ENCODE results near the gene CSNK2A3.

CSNK2A3 gene

DNA sequence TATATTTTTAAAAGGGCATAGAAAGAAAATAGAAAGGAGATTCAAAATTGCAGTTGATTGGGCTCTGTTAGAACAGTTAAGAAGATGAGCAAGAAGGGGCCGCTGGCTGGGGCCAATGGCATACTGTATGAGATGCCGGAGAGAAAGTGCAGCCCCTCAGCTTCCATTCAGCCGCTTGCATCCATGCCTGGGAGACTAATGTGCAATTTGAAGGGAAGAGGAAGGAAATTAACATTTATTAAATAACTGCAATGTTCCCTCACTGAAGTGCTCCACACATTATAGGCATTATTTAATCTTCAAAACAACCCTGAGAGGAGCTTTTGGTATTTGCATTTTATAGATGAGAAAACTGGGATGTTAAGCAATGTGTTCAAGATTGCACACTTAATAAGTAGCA is 44.7 kb upstream of the CSNK2A3 start:
- WGBS: 100% methylated on average over 2 of the region's 3 CpGs

DNA sequence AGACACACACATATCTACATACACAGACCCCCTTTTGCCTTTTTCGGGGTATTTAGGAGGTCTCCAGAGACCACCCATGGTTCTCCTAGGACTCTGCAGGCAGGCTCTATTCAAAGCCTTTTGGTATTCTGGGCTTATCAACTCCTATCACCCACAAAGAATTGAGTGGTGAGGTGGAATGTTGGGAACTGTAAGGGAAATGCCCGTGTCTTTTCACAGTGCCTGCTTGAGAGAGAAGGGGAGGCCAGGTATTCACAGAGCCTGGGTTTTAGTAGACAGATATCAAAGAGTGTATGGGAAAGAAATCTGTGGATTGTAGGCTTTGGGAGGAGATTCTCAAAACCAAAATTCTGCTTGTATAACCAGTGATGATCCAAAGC is 44.0 kb upstream of the CSNK2A3 start:
- H3K4ac ChIP-seq (ENCODE audit: low read depth in 1 of 2, low read length in 2 of 2): no peak overlapping the region
- peak overlapping the region; percentile 85 for H3K9ac ChIP-seq (ENCODE audit: low read length)
- no peak overlapping the region for H2BK5ac ChIP-seq (ENCODE audit: low read depth, low read length, poor library complexity, severe bottlenecking)
- H4K8ac ChIP-seq (ENCODE audit: low read length): no peak overlapping the region
- H2AK5ac ChIP-seq (ENCODE audit: low read length, severe bottlenecking): no peak overlapping the region
- DNase-seq: no peak
- no peak overlapping the region for H2BK12ac ChIP-seq (ENCODE audit: low read length in 2 of 2)
- no peak overlapping the region for H2BK15ac ChIP-seq (ENCODE audit: low read depth, poor library complexity, severe bottlenecking)
- H3K27ac ChIP-seq (ENCODE audit: low read length, poor library complexity, severe bottlenecking): no peak overlapping the region
- peaks cover 10% of the 10 kb centered on the region for H3K4me1 ChIP-seq (ENCODE audit: control insufficient read depth, insufficient read depth, low read depth, low read length)
- no peak overlapping the region for H3K18ac ChIP-seq (ENCODE audit: low read depth in 1 of 2, low read length in 2 of 2)
- no peak overlapping the region for H2BK120ac ChIP-seq (ENCODE audit: low read depth, low read length)
- WGBS: 65% methylated on average over 1 of the region's 2 CpGs
- no peak overlapping the region for H3K4me2 ChIP-seq (ENCODE audit: low read length, poor library complexity, severe bottlenecking)
- H2AFZ ChIP-seq (ENCODE audit: low read depth, low read length): no peak overlapping the region
- H4K91ac ChIP-seq (ENCODE audit: low read length): no peak overlapping the region
- H3K4me3 ChIP-seq (ENCODE audit: insufficient read depth in 1 of 2, low read depth in 1 of 2, low read length in 2 of 2): peak overlapping the region in 1 of 2 experiments; percentile 63
- no peak overlapping the region for H3K23ac ChIP-seq (ENCODE audit: low read length in 2 of 2)
- peaks cover 0 to 34% of the 10 kb centered on the region in 2 experiments for H3K27me3 ChIP-seq (ENCODE audit: control insufficient read depth in 1 of 2, insufficient read depth in 1 of 2, low read length in 2 of 2)
- no peaks in the 10 kb centered on the region for H3K9me3 ChIP-seq (ENCODE audit: control insufficient read depth, low read length)
- H3K36me3 ChIP-seq (ENCODE audit: control insufficient read depth in 1 of 2, insufficient read depth in 2 of 2, low read depth in 1 of 2, low read length in 2 of 2): no peaks in the 10 kb centered on the region
- H3K79me1 ChIP-seq (replicated peaks; ENCODE audit: low read length, poor library complexity, severe bottlenecking): no peaks in the 10 kb centered on the region
- no peak overlapping the region for H3K14ac ChIP-seq (ENCODE audit: low read length in 2 of 2)

More for the DNA sequence above, 44.7 kb upstream of the CSNK2A3 start:
- no peak overlapping the region for H3K14ac ChIP-seq (ENCODE audit: low read length in 2 of 2)
- no peak overlapping the region for H2BK15ac ChIP-seq (ENCODE audit: low read depth, poor library complexity, severe bottlenecking)
- H3K4me2 ChIP-seq (ENCODE audit: low read length, poor library complexity, severe bottlenecking): no peak overlapping the region
- no peaks in the 10 kb centered on the region for H3K36me3 ChIP-seq (ENCODE audit: control insufficient read depth in 1 of 2, insufficient read depth in 2 of 2, low read depth in 1 of 2, low read length in 2 of 2)
- H4K91ac ChIP-seq (ENCODE audit: low read length): no peak overlapping the region
- H3K18ac ChIP-seq (ENCODE audit: low read depth in 1 of 2, low read length in 2 of 2): no peak overlapping the region
- H3K4me1 ChIP-seq (ENCODE audit: control insufficient read depth, insufficient read depth, low read depth, low read length): peaks cover 6% of the 10 kb centered on the region
- no peak overlapping the region for H3K4me3 ChIP-seq (ENCODE audit: insufficient read depth in 1 of 2, low read depth in 1 of 2, low read length in 2 of 2)
- no peak overlapping the region for H2BK120ac ChIP-seq (ENCODE audit: low read depth, low read length)
- H4K8ac ChIP-seq (ENCODE audit: low read length): no peak overlapping the region
- no peak overlapping the region for H3K9ac ChIP-seq (ENCODE audit: low read length)
- no peaks in the 10 kb centered on the region for H3K9me3 ChIP-seq (ENCODE audit: control insufficient read depth, low read length)
- DNase-seq: no peak
- H2BK12ac ChIP-seq (ENCODE audit: low read length in 2 of 2): no peak overlapping the region
- no peak overlapping the region for H2AK5ac ChIP-seq (ENCODE audit: low read length, severe bottlenecking)
- H3K23ac ChIP-seq (ENCODE audit: low read length in 2 of 2): no peak overlapping the region
- no peak overlapping the region for H2BK5ac ChIP-seq (ENCODE audit: low read depth, low read length, poor library complexity, severe bottlenecking)
- H3K4ac ChIP-seq (ENCODE audit: low read depth in 1 of 2, low read length in 2 of 2): no peak overlapping the region
- H3K79me1 ChIP-seq (replicated peaks; ENCODE audit: low read length, poor library complexity, severe bottlenecking): no peaks in the 10 kb centered on the region
- H3K27me3 ChIP-seq (ENCODE audit: control insufficient read depth in 1 of 2, insufficient read depth in 1 of 2, low read length in 2 of 2): peaks cover 0 to 42% of the 10 kb centered on the region in 2 experiments
- no peak overlapping the region for H3K27ac ChIP-seq (ENCODE audit: low read length, poor library complexity, severe bottlenecking)
- no peak overlapping the region for H2AFZ ChIP-seq (ENCODE audit: low read depth, low read length)

DNA sequence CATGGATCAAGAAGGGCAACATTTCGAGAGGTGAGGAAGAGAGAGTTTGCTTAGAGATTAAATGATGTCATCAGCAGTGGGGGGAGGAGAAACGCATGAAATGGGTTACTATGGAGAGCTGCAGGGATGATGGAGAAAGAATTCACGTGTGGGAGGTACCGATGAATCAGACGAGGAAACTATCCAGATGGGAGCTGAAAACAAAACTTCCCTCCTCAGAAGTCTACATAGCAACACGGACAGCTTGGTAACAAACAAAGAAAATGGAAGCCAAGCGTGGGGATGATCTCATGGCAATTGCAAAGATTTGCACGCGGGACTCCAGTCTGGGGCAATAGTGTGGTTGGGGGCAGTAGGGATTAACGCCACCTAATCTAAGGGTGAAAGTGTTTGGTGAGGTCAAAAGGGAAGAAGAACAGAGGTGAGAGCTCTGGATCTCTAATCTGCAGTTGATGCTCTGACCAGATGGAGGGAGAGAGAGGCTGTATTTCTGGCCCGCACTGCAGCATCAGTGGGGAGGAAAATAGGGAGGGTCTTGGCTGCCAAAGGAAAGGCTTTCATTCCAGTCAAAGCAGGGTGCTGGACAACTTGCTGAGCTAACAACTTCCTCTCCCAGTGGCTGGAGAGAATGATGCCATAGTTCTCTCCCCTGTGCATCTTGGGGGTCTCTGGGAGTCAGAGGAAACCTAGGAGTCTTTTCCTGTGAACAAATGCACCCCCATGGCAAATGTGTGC is 43.4 kb upstream of the CSNK2A3 start:
- H4K91ac ChIP-seq (ENCODE audit: low read length): no peak overlapping the region
- H2AK5ac ChIP-seq (ENCODE audit: low read length, severe bottlenecking): no peak overlapping the region
- H4K8ac ChIP-seq (ENCODE audit: low read length): no peak overlapping the region
- no peak overlapping the region for H2BK120ac ChIP-seq (ENCODE audit: low read depth, low read length)
- H2BK12ac ChIP-seq (ENCODE audit: low read length in 2 of 2): no peak overlapping the region
- H3K36me3 ChIP-seq (ENCODE audit: control insufficient read depth in 1 of 2, insufficient read depth in 2 of 2, low read depth in 1 of 2, low read length in 2 of 2): no peaks in the 10 kb centered on the region
- H2BK15ac ChIP-seq (ENCODE audit: low read depth, poor library complexity, severe bottlenecking): no peak overlapping the region
- peaks cover 10% of the 10 kb centered on the region for H3K4me1 ChIP-seq (ENCODE audit: control insufficient read depth, insufficient read depth, low read depth, low read length)
- no peak overlapping the region for H2BK5ac ChIP-seq (ENCODE audit: low read depth, low read length, poor library complexity, severe bottlenecking)
- peak overlapping the region; percentile 85 for H3K9ac ChIP-seq (ENCODE audit: low read length)
- H3K14ac ChIP-seq (ENCODE audit: low read length in 2 of 2): no peak overlapping the region
- H3K18ac ChIP-seq (ENCODE audit: low read depth in 1 of 2, low read length in 2 of 2): no peak overlapping the region
- H3K4ac ChIP-seq (ENCODE audit: low read depth in 1 of 2, low read length in 2 of 2): no peak overlapping the region
- WGBS: 52% methylated on average over 8 of the region's 11 CpGs
- H3K4me3 ChIP-seq (ENCODE audit: insufficient read depth in 1 of 2, low read depth in 1 of 2, low read length in 2 of 2): peak overlapping the region in 1 of 2 experiments; percentile 63
- H3K9me3 ChIP-seq (ENCODE audit: control insufficient read depth, low read length): no peaks in the 10 kb centered on the region
- H3K79me1 ChIP-seq (replicated peaks; ENCODE audit: low read length, poor library complexity, severe bottlenecking): no peaks in the 10 kb centered on the region
- H3K27me3 ChIP-seq (ENCODE audit: control insufficient read depth in 1 of 2, insufficient read depth in 1 of 2, low read length in 2 of 2): peaks cover 0 to 29% of the 10 kb centered on the region in 2 experiments
- H3K27ac ChIP-seq (ENCODE audit: low read length, poor library complexity, severe bottlenecking): no peak overlapping the region
- peak; percentile 96 for DNase-seq
- no peak overlapping the region for H3K23ac ChIP-seq (ENCODE audit: low read length in 2 of 2)
- no peak overlapping the region for H3K4me2 ChIP-seq (ENCODE audit: low read length, poor library complexity, severe bottlenecking)
- H2AFZ ChIP-seq (ENCODE audit: low read depth, low read length): no peak overlapping the region

DNA sequence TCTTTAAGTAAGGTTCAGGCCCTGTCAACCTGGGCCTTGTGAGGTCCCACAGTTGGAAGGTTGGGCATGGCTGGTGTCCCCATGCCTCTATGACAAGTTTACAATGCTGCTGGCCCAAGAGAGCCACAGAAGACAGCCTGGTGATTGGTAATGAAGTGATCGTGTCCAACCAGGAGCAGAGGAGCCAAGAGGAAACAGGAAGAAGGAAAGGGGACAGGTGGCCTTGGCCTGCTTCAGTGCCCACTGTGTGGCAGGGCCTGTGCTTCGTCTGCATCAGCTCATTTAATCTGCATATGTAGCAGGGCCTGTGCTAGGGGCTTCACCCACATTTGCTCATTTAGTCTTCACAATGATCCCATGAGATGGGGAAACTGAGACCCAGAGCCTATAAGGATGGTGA is 42.1 kb upstream of the CSNK2A3 start:
- Histone ChIP-seq H3K4me3 (ENCODE audit: insufficient read depth in 1 of 2, low read depth in 1 of 2, low read length in 2 of 2) (no peak overlapping the region), H2BK120ac (ENCODE audit: low read depth, low read length) (no peak overlapping the region), H3K36me3 (ENCODE audit: control insufficient read depth in 1 of 2, insufficient read depth in 2 of 2, low read depth in 1 of 2, low read length in 2 of 2) (no peaks in the 10 kb centered on the region), H3K18ac (ENCODE audit: low read depth in 1 of 2, low read length in 2 of 2) (no peak overlapping the region), H3K14ac (ENCODE audit: low read length in 2 of 2) (no peak overlapping the region), H4K8ac (ENCODE audit: low read length) (no peak overlapping the region), H2BK5ac (ENCODE audit: low read depth, low read length, poor library complexity, severe bottlenecking) (no peak overlapping the region), H4K91ac (ENCODE audit: low read length) (no peak overlapping the region), H3K9ac (ENCODE audit: low read length) (no peak overlapping the region), H3K9me3 (ENCODE audit: control insufficient read depth, low read length) (no peaks in the 10 kb centered on the region), H2AFZ (ENCODE audit: low read depth, low read length) (no peak overlapping the region), H3K23ac (ENCODE audit: low read length in 2 of 2) (no peak overlapping the region), H3K27ac (ENCODE audit: low read length, poor library complexity, severe bottlenecking) (no peak overlapping the region), H2BK12ac (ENCODE audit: low read length in 2 of 2) (no peak overlapping the region), H2BK15ac (ENCODE audit: low read depth, poor library complexity, severe bottlenecking) (no peak overlapping the region), H3K4ac (ENCODE audit: low read depth in 1 of 2, low read length in 2 of 2) (peak overlapping the region in 1 of 2 experiments; percentile 68), H3K4me2 (ENCODE audit: low read length, poor library complexity, severe bottlenecking) (no peak overlapping the region), H3K27me3 (ENCODE audit: control insufficient read depth in 1 of 2, insufficient read depth in 1 of 2, low read length in 2 of 2) (peaks cover 0 to 17% of the 10 kb centered on the region in 2 experiments), H2AK5ac (ENCODE audit: low read length, severe bottlenecking) (no peak overlapping the region), H3K79me1 (replicated peaks; ENCODE audit: low read length, poor library complexity, severe bottlenecking) (no peaks in the 10 kb centered on the region), H3K4me1 (ENCODE audit: control insufficient read depth, insufficient read depth, low read depth, low read length) (peaks cover 13% of the 10 kb centered on the region)
- DNase-seq: no peak
- WGBS: 94% methylated on average over 2 of the region's 2 CpGs
